K562 (cell line): ENCODE measurements around the gene KRT1. TPM values are rescaled to one million over a fixed set of nuclear protein-coding genes. Genes with fewer than 3 reads are reported as not detected.

Experiments
- ATAC-seq: fragments of 200-7000 bp; cut with Tn5 transposase; 3 replicates; pipeline ENCODE4 v1.9.1; 2020; ENCODE audit warnings: moderate library complexity
- BruUV-seq: library from RNA; stranded (reverse); fragments of 400-500 nt; replicated peaks from 2 replicates; lab custom pipeline; 2021; lab: Mats Ljungman, UMichigan
- CTCF ChIA-PET: fragments of 300-600 bp; formaldehyde crosslinking; extraction: SDS; loops from one replicate; lab custom pipeline; 2021; ENCODE audit warnings: low intra/inter-chr PET ratio; lab: Yijun Ruan, JAX
- POLR2A ChIA-PET: fragments of 300-600, 350-650 bp; sonication (Branson Sonifier 250); formaldehyde crosslinking; extraction: SDS; loops from one replicate; lab custom pipeline; 2021; ENCODE audit warnings: antibody characterized with exemption, inconsistent platforms; lab: Yijun Ruan, JAX
- DNase-seq, 4 experiments: peaks; one replicate each; pipeline versions ENCODE4 v3.0.0 to v3.0.0-alpha.2; 2011 to 2018; ENCODE audit warnings: low spot score in 3 of 4, mixed read lengths in 3 of 4; ENCODE audit errors: extremely low read depth in 1 of 4
- FAIRE-seq: peaks from 2 replicates; lab custom pipeline; 2011; peaks lifted over from hg19 to GRCh38; lab: Jason Lieb, UNC
- H2AFZ ChIP-seq: 2 replicates; pipeline ENCODE4 v1.6.0; 2011; ENCODE audit warnings: low read depth, low read length, control low read depth, inconsistent platforms
- H3K27ac ChIP-seq: fragments of 200-600 bp; 3 replicates; pipeline ENCODE4 v1.8.0; 2011; ENCODE audit warnings: low read depth, mild to moderate bottlenecking, control low read depth, inconsistent platforms, low read length, moderate library complexity, mixed read lengths; ENCODE audit errors: extremely low read depth
- H3K27me3 ChIP-seq, 2 experiments: fragments of 300-600 bp in 1 of 2; 2 replicates in 1 of 2; 3 replicates in 1 of 2; pipeline versions ENCODE4 v1.6.0 to v1.8.0; 2011; ENCODE audit warnings: inconsistent platforms in 2 of 2, low read length in 2 of 2, mild to moderate bottlenecking in 1 of 2, mixed read lengths in 1 of 2, moderate library complexity in 1 of 2; ENCODE audit not compliant: control insufficient read depth in 2 of 2, insufficient read depth in 2 of 2
- H3K36me3 ChIP-seq: fragments of 300-600 bp; 3 replicates; pipeline ENCODE4 v1.8.0; 2011; ENCODE audit warnings: mild to moderate bottlenecking, low read length, inconsistent platforms; ENCODE audit not compliant: control insufficient read depth, insufficient read depth
- H3K4me1 ChIP-seq, 2 experiments: fragments of 200-600 bp in 1 of 2; replicated peaks in 1 of 2; 2 replicates in 1 of 2; 3 replicates in 1 of 2; pipeline versions ENCODE4 v1.5.1 to v1.8.0; 2011; ENCODE audit warnings: inconsistent platforms in 2 of 2, low read length in 2 of 2, mild to moderate bottlenecking in 1 of 2, mixed read lengths in 1 of 2, moderate library complexity in 1 of 2; ENCODE audit not compliant: control insufficient read depth in 2 of 2, insufficient read depth in 2 of 2
- H3K4me2 ChIP-seq: 2 replicates; pipeline ENCODE4 v1.6.1; 2011; ENCODE audit warnings: low read length, control low read depth, inconsistent platforms, mixed read lengths; ENCODE audit not compliant: insufficient read depth
- H3K4me3 ChIP-seq: fragments of 200-600 bp; sonication (generic), shearing (Covaris generic); 2 replicates; pipeline ENCODE4 v1.5.1; 2016; ENCODE audit warnings: control low read depth, inconsistent platforms
- H3K79me2 ChIP-seq: fragments of 200-600 bp; 3 replicates; pipeline ENCODE4 v1.8.0; 2011; ENCODE audit warnings: low read length, inconsistent platforms; ENCODE audit not compliant: control insufficient read depth, insufficient read depth
- H3K9ac ChIP-seq, 2 experiments: 2 replicates each; pipeline versions ENCODE4 v1.6.0 to v1.6.1; 2011; ENCODE audit warnings: low read depth in 2 of 2, low read length in 2 of 2, control low read depth in 1 of 2, inconsistent platforms in 1 of 2, mild to moderate bottlenecking in 1 of 2, mixed read lengths in 1 of 2; ENCODE audit not compliant: insufficient read depth in 1 of 2
- H3K9me1 ChIP-seq: one replicate; pipeline ENCODE4 v1.6.0; 2011; ENCODE audit warnings: inconsistent platforms, mild to moderate bottlenecking, low read length, moderate library complexity; ENCODE audit not compliant: control insufficient read depth, insufficient read depth
- H3K9me3 ChIP-seq: replicated peaks from 2 replicates; pipeline ENCODE4 v1.5.1; 2011; ENCODE audit warnings: low read depth, low read length, inconsistent platforms; ENCODE audit not compliant: control insufficient read depth, insufficient read depth
- H4K20me1 ChIP-seq: replicated peaks from 2 replicates; pipeline ENCODE4 v1.6.1; 2011; ENCODE audit warnings: low read length, inconsistent platforms, mixed read lengths; ENCODE audit not compliant: control insufficient read depth, insufficient read depth
- BCL6 ChIP-seq: fragments of 250-450 bp; sonication (Bioruptor Pico); IDR thresholded peaks from 2 replicates; pipeline ENCODE4 v1.4.0; 2020
- CBFA2T2 ChIP-seq: fragments of 450-650 bp; conservative IDR thresholded peaks from 2 replicates; pipeline ENCODE4 v1.6.1; 2017; ENCODE audit warnings: mild to moderate bottlenecking
- CBX5 ChIP-seq: IDR thresholded peaks from 2 replicates; pipeline ENCODE4 v1.6.1; 2014; ENCODE audit warnings: low read depth, borderline replicate concordance
- EHMT2 ChIP-seq: fragments of 450-650 bp; IDR thresholded peaks from 2 replicates; pipeline ENCODE4 v1.6.1; 2018; ENCODE audit warnings: antibody characterized with exemption
- HLTF ChIP-seq: fragments of 450-650 bp; IDR thresholded peaks from 2 replicates; pipeline ENCODE4 v1.6.1; 2016
- PYGO2 ChIP-seq: fragments of 450-650 bp; IDR thresholded peaks from 2 replicates; pipeline ENCODE4 v1.6.1; 2016; ENCODE audit warnings: mild to moderate bottlenecking, missing genetic modification characterization, moderate library complexity, missing compliant biosample characterization
- ZNF224 ChIP-seq: sonication (generic); formaldehyde crosslinking; IDR thresholded peaks from 2 replicates; pipeline ENCODE4 v1.8.0; 2022; ENCODE audit warnings: mild to moderate bottlenecking, missing genetic modification reagents
- ZNF384 ChIP-seq: IDR thresholded peaks from 2 replicates; pipeline ENCODE4 v1.6.1; 2012; ENCODE audit warnings: low read depth, low read length, improper control_type of control experiment
- in situ Hi-C: fragments of 300-500 bp; cut with MboI; formaldehyde crosslinking; loops from 4 replicates; pipeline ENCODE4 v1.15.0; 2018; ENCODE audit warnings: inconsistent platforms, mixed read lengths
- intact Hi-C: fragments of 100-400 bp; cut with micrococcal nuclease; formaldehyde crosslinking; loops from 2 replicates; pipeline ENCODE4 v1.14.2; 2022
- polyA plus RNA-seq, 8 experiments: library from polyadenylated mRNA; depleted of rRNA in 4 of 8; stranded (reverse) in 5 of 8; unstranded in 3 of 8; fragments of >200 nt; fragmentation: Nextera tagmentation in 2 of 8; fragmentation: Illumina TruSeq in 1 of 8; extraction: Ambion mirVana in 2 of 8; extraction: Trizol in 1 of 8; gene quantifications; 2 replicates each; pipeline versions ENCODE4 v1.2.1 to v1.2.3, GENCODE V29; 2011 to 2014; ENCODE audit warnings: inconsistent platforms in 1 of 8, missing spikeins in 1 of 8
- total RNA-seq, 7 experiments: library from RNA; depleted of rRNA in 6 of 7; stranded (reverse); fragments of >200 nt in 6 of 7; fragmentation: Illumina TruSeq in 2 of 7; extraction: Trizol in 2 of 7; gene quantifications; 2 replicates each; pipeline versions ENCODE4 v1.2.1 to v1.2.3, GENCODE V29; 2011 to 2021; ENCODE audit warnings: low replicate concordance in 1 of 7
- TF ChIP-seq, protein P1 (sequence below): fragments of 450-650 bp; formaldehyde crosslinking; IDR thresholded peaks from 2 replicates; pipeline ENCODE4 v1.4.0; 2022; ENCODE audit warnings: mild to moderate bottlenecking, moderate library complexity
- TF ChIP-seq, protein P2 (sequence below): sonication (generic); formaldehyde crosslinking; IDR thresholded peaks from 2 replicates; pipeline ENCODE4 v1.8.0; 2022; ENCODE audit warnings: missing genetic modification reagents, mild to moderate bottlenecking, borderline replicate concordance
- TF ChIP-seq, protein P3 (sequence below), 2 experiments: IDR thresholded peaks; 2 replicates each; pipeline ENCODE4 v1.6.1; 2012; ENCODE audit warnings: improper control_type of control experiment in 2 of 2, low read depth in 2 of 2, low read length in 2 of 2, borderline replicate concordance in 1 of 2
- TF ChIP-seq, protein P4 (sequence below), 2 experiments: fragments of 450-650 bp in 1 of 2; IDR thresholded peaks; 2 replicates each; pipeline ENCODE4 v1.6.1; 2011 to 2017; ENCODE audit warnings: low read depth in 2 of 2, antibody characterized with exemption in 1 of 2, borderline replicate concordance in 1 of 2, low read length in 1 of 2, mild to moderate bottlenecking in 1 of 2, mixed read lengths in 1 of 2; ENCODE audit not compliant: control insufficient read depth in 1 of 2
- TF ChIP-seq, protein P5 (sequence below): sonication (generic); formaldehyde crosslinking; IDR thresholded peaks from 2 replicates; pipeline ENCODE4 v1.8.0; 2023; ENCODE audit warnings: mild to moderate bottlenecking, missing genetic modification reagents

The KRT1 gene
- total and polyA plus RNA-seq, 9 of the 15 experiments (the other 6 are each of a cell fraction or from before 2014, with no cell fraction given): 0.18 TPM; not detected in 8

DNA sequence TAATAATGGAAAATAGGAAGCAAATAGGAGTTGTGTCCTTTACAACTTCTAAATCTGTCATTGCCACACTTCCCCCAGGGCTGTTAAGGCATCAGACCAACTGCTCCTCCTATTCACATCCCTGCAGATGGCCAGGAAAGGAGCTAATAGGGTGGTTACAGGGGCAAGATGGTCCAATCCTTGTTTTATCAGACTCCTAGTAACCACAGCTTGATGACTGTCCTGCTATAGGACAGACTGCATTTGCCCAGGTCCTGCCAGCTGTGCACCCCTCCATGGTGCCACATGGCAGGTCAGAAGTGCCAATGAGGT is 17.3 kb downstream of the KRT1 start:
- Histone ChIP-seq H4K20me1 (no peaks in the 10 kb centered on the region), H3K4me3 (no peak overlapping the region), H2AFZ (peak overlapping the region; percentile 57), H3K4me1 (peaks cover 35 to 44% of the 10 kb centered on the region in 2 experiments), H3K9me1 (peaks cover 2% of the 10 kb centered on the region), H3K36me3 (no peaks in the 10 kb centered on the region), H3K27me3 (no peaks in the 10 kb centered on the region), H3K9ac (peak overlapping the region in 1 of 2 experiments; percentile 49; a peak in 3 of 4 replicates), H3K79me2 (no peaks in the 10 kb centered on the region), H3K4me2 (peak overlapping the region; percentile 77), H3K9me3 (no peaks in the 10 kb centered on the region), H3K27ac (peak overlapping the region; percentile 93)
- ChIA-PET CTCF (no interaction called here), POLR2A (interaction anchor here (0.6 to 1.8 kb wide), 4 partner anchors 10 to 18 kb away, joined by 3 to 5 read pairs (median 4); partner anchors contain the start of gene KRT1)
- ATAC-seq (peak; percentile 6; the same call in 2 of the 3 replicates), FAIRE-seq (no peak), DNase-seq (peak in 1 of 4 experiments; percentile 16)
- no TSS peak for BruUV-seq
- in situ Hi-C loops (no loop called here), intact Hi-C loops (loop anchor here (5.0 kb wide), 1 partner anchor 76 kb away; no protein-coding TSS in a partner anchor)
- TF ChIP-seq ZNF224 (no peak), HLTF (no peak), ZNF384 (no peak), CBX5 (no peak), CBFA2T2 (no peak), EHMT2 (no peak), BCL6 (no peak), PYGO2 (tag) (no peak)
- TF ChIP-seq, protein P1, sequence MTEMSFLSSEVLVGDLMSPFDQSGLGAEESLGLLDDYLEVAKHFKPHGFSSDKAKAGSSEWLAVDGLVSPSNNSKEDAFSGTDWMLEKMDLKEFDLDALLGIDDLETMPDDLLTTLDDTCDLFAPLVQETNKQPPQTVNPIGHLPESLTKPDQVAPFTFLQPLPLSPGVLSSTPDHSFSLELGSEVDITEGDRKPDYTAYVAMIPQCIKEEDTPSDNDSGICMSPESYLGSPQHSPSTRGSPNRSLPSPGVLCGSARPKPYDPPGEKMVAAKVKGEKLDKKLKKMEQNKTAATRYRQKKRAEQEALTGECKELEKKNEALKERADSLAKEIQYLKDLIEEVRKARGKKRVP (CRISPR knock-in tag): 0 out of 2 replicates have a peak, but pooled peaks have one; percentile 11
- TF ChIP-seq, protein P2, sequence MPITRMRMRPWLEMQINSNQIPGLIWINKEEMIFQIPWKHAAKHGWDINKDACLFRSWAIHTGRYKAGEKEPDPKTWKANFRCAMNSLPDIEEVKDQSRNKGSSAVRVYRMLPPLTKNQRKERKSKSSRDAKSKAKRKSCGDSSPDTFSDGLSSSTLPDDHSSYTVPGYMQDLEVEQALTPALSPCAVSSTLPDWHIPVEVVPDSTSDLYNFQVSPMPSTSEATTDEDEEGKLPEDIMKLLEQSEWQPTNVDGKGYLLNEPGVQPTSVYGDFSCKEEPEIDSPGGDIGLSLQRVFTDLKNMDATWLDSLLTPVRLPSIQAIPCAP: no peak
- TF ChIP-seq, protein P3, sequence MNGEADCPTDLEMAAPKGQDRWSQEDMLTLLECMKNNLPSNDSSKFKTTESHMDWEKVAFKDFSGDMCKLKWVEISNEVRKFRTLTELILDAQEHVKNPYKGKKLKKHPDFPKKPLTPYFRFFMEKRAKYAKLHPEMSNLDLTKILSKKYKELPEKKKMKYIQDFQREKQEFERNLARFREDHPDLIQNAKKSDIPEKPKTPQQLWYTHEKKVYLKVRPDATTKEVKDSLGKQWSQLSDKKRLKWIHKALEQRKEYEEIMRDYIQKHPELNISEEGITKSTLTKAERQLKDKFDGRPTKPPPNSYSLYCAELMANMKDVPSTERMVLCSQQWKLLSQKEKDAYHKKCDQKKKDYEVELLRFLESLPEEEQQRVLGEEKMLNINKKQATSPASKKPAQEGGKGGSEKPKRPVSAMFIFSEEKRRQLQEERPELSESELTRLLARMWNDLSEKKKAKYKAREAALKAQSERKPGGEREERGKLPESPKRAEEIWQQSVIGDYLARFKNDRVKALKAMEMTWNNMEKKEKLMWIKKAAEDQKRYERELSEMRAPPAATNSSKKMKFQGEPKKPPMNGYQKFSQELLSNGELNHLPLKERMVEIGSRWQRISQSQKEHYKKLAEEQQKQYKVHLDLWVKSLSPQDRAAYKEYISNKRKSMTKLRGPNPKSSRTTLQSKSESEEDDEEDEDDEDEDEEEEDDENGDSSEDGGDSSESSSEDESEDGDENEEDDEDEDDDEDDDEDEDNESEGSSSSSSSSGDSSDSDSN (IDR thresholded peaks at IDR 0.05; ENCODE audit: borderline replicate concordance in 1 of 2, low read depth in 2 of 2, low read length in 2 of 2): no peak
- TF ChIP-seq, protein P4, sequence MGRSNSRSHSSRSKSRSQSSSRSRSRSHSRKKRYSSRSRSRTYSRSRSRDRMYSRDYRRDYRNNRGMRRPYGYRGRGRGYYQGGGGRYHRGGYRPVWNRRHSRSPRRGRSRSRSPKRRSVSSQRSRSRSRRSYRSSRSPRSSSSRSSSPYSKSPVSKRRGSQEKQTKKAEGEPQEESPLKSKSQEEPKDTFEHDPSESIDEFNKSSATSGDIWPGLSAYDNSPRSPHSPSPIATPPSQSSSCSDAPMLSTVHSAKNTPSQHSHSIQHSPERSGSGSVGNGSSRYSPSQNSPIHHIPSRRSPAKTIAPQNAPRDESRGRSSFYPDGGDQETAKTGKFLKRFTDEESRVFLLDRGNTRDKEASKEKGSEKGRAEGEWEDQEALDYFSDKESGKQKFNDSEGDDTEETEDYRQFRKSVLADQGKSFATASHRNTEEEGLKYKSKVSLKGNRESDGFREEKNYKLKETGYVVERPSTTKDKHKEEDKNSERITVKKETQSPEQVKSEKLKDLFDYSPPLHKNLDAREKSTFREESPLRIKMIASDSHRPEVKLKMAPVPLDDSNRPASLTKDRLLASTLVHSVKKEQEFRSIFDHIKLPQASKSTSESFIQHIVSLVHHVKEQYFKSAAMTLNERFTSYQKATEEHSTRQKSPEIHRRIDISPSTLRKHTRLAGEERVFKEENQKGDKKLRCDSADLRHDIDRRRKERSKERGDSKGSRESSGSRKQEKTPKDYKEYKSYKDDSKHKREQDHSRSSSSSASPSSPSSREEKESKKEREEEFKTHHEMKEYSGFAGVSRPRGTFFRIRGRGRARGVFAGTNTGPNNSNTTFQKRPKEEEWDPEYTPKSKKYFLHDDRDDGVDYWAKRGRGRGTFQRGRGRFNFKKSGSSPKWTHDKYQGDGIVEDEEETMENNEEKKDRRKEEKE (IDR thresholded peaks at IDR 0.05; ENCODE audit: borderline replicate concordance in 1 of 2, control insufficient read depth in 1 of 2, low read depth in 2 of 2, low read length in 1 of 2): no peak
- TF ChIP-seq, protein P5, sequence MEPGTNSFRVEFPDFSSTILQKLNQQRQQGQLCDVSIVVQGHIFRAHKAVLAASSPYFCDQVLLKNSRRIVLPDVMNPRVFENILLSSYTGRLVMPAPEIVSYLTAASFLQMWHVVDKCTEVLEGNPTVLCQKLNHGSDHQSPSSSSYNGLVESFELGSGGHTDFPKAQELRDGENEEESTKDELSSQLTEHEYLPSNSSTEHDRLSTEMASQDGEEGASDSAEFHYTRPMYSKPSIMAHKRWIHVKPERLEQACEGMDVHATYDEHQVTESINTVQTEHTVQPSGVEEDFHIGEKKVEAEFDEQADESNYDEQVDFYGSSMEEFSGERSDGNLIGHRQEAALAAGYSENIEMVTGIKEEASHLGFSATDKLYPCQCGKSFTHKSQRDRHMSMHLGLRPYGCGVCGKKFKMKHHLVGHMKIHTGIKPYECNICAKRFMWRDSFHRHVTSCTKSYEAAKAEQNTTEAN: no peak
